ENCODE results near the gene MLLT3. TPM values are rescaled to one million over a fixed set of nuclear protein-coding genes. Genes with fewer than 3 reads are reported as not detected.
A peak's percentile ranks its signal among the peaks of the same experiment; 100 is the strongest.

The MLLT3 gene
- total RNA-seq, 2 donors from 2014 or later, result 5.6 to 5.7 TPM

DNA sequence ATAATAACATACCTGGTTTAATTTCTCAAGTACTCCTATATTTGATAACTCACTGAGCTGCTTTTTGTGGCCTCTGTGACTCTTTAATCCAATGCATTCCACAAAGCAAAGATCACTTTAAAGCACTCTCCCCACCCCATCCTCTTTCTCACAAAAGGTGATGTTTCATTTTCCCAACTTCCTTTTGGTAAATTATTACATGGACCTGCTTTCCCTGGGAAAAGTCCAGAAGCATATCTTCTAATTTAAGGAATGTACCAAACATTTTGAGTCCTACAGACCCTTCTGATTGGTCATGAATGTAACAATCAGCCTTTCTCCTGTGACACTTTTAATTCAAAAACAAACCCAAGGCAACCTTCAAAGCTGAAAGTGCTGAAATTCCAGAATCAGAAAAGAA lies 71.1 kb downstream of the MLLT3 start:
- peak; percentile 86 for ATAC-seq
- Histone ChIP-seq H3K27me3 (no peaks in the 10 kb centered on the region), H3K4me3 (no peak overlapping the region), H3K27ac (peak overlapping the region in 3 of 4 donors; percentile 53 to 72 (median 68)), H3K4me1 (peaks cover 5% of the 10 kb centered on the region), H3K36me3 (replicated peaks in 1 of 2; ENCODE audit: insufficient read depth in 1 of 2, low read depth in 2 of 2) (no peaks in the 10 kb centered on the region), H3K9me3 (no peaks in the 10 kb centered on the region)
- TF ChIP-seq, protein P1, sequence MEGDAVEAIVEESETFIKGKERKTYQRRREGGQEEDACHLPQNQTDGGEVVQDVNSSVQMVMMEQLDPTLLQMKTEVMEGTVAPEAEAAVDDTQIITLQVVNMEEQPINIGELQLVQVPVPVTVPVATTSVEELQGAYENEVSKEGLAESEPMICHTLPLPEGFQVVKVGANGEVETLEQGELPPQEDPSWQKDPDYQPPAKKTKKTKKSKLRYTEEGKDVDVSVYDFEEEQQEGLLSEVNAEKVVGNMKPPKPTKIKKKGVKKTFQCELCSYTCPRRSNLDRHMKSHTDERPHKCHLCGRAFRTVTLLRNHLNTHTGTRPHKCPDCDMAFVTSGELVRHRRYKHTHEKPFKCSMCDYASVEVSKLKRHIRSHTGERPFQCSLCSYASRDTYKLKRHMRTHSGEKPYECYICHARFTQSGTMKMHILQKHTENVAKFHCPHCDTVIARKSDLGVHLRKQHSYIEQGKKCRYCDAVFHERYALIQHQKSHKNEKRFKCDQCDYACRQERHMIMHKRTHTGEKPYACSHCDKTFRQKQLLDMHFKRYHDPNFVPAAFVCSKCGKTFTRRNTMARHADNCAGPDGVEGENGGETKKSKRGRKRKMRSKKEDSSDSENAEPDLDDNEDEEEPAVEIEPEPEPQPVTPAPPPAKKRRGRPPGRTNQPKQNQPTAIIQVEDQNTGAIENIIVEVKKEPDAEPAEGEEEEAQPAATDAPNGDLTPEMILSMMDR (IDR thresholded peaks at IDR 0.05), result no peak
- no peak for TF ChIP-seq POLR2A (IDR thresholded peaks at IDR 0.05)
- intact Hi-C loops (cut with DNase I), result no loop called here
- peak in 1 of 4 donors; percentile 10 for DNase-seq

DNA sequence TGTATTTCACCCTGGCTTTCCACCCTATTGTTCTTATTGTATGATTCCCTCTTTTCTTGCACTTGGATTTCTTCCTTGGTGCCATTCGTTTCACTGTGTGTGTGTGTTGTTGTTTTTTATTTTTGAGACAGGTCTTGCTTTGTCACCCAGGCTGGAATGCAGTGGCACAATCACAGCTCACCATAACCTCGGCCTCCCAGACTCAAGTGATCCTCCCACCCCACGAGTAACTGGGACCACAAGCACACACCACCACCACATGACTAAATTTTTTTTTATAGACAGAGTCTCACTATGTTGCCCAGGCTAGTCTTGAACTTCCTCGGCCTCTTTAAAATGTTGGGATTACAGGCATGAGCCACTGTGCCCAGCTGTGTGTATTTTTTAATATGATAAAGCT lies 72.0 kb downstream of the MLLT3 start:
- peak overlapping the region; percentile 6 to 72 (median 60) for H3K27ac ChIP-seq

DNA sequence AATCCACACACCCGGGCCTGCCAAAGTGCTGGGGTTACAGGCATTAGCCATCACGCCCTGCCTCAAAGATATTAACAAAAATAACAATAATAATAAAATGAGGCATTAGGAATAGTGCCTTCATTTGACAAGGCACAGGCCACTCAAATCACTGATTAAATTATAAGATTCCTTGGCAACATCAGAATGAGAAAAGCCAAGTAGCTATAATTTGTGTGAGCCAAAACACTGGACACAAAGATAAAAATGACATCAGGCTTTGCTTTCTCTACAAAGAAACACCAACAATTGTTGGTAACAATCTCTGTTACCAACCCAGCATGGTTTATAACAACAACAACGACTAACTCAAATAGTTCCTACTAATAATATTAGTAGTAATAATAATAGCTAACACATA lies 73.2 kb downstream of the MLLT3 start:
- no peak for ATAC-seq

More for the DNA sequence above, 72.0 kb downstream of the MLLT3 start:
- ATAC-seq, result no peak
- intact Hi-C loops (cut with DNase I), result no loop called here
- H3K4me1 ChIP-seq, result peaks cover 5% of the 10 kb centered on the region
- WGBS, 2 donors, result 69 to 83% methylated on average over 4 of the region's 4 CpGs
- H3K9me3 ChIP-seq, result no peaks in the 10 kb centered on the region
- no peak overlapping the region for H3K4me3 ChIP-seq
- no peaks in the 10 kb centered on the region for H3K27me3 ChIP-seq
- no peak for DNase-seq
- H3K36me3 ChIP-seq (replicated peaks in 1 of 2; ENCODE audit: insufficient read depth in 1 of 2, low read depth in 2 of 2), result no peaks in the 10 kb centered on the region
- no peak for TF ChIP-seq POLR2A (IDR thresholded peaks at IDR 0.05)
- TF ChIP-seq, protein P1 (IDR thresholded peaks at IDR 0.05), result no peak

DNA sequence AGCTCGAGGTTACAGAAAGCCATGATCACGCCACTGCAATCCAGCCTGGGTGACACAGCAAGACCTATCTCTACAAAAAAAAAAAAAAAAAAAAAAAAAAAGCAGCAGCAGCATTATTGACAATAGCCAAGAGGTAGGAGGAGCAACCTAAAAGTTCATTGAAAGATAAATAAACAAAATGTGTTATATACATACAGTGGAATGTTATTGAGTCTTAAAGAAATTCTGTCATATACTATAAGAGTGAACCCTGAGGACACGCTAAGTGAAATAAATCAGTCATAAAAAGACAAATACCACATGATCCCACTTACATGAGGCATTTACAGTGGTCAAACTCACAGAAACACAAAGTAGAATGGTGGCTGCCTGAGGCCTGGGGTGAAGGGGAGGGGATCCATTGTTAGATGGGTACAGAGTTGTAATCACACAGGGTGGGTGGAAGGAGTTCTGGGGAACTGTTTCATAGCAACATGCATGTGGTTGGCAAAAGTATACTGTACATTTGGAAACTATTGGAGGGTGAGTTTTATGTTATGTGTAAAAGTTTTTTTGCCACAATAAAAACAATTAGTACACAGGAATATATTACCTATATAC lies 77.2 kb downstream of the MLLT3 start:
- intact Hi-C loops (cut with DNase I), result no loop called here
- Histone ChIP-seq H3K9me3 (peaks cover 0 to 10% (median 0%) of the 10 kb centered on the region in 3 donors), H3K27me3 (no peaks in the 10 kb centered on the region), H3K4me1 (no peaks in the 10 kb centered on the region), H3K4me3 (no peak overlapping the region), H3K27ac (no peak overlapping the region), H3K36me3 (replicated peaks in 1 of 2; ENCODE audit: insufficient read depth in 1 of 2, low read depth in 2 of 2) (no peaks in the 10 kb centered on the region)
- no peak for DNase-seq
- no peak for ATAC-seq
- WGBS, 2 donors, result 89 to 91% methylated on average over 3 of the region's 3 CpGs
- TF ChIP-seq POLR2A (IDR thresholded peaks at IDR 0.05), result no peak
- TF ChIP-seq, protein P1 (IDR thresholded peaks at IDR 0.05), result no peak

More for the DNA sequence above, 73.2 kb downstream of the MLLT3 start:
- Histone ChIP-seq H3K4me1 (peaks cover 5% of the 10 kb centered on the region), H3K36me3 (replicated peaks in 1 of 2; ENCODE audit: insufficient read depth in 1 of 2, low read depth in 2 of 2) (no peaks in the 10 kb centered on the region), H3K27ac (no peak overlapping the region), H3K4me3 (no peak overlapping the region), H3K27me3 (no peaks in the 10 kb centered on the region), H3K9me3 (no peaks in the 10 kb centered on the region)
- intact Hi-C loops (cut with DNase I), result no loop called here
- DNase-seq, result no peak
- WGBS, 2 donors, result 78 to 86% methylated on average over 3 of the region's 3 CpGs
- TF ChIP-seq POLR2A (IDR thresholded peaks at IDR 0.05), result no peak
- TF ChIP-seq, protein P1 (IDR thresholded peaks at IDR 0.05), result no peak

All from body of pancreas (tissue), 4 donors.